Measurements from ENCODE around the gene AUNIP.
A peak's percentile ranks its signal among the peaks of the same experiment; 100 is the strongest.

Gene AUNIP

DNA sequence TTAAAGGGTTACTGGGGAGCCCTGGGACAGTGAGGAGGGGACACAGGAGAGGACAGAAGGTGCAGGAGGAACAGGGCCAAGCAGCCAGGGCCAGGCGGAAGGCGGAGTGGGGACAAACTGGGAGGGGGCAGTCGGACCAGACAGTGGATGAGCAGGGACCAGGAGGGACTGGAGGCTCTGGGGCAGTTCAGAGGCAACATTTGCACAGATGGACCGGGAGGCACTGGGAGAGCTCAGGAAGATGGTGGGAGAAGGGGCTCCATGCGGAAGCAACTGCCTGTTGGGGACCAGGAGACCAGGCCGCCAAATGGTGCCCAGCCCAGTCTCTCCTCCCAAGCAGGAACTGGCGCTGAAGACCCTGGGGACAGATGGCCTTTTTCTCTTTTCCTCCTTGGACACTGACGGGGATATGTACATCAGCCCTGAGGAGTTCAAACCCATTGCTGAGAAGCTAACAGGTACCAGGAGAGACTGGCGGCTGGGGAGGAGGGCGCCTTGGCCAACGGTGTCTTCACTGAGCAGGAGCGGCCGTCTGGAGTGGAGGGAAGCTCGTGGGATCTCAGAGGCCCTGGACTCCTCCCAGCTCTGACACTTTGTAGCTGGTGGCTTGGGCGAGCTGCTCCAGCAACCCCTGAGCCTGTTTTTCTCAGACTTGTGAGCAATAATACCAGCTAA is 58.4 kb downstream of the AUNIP start:
- no peaks in the 10 kb centered on the region for H4K20me1 ChIP-seq (ENCODE audit: insufficient read depth, low read length)
- peak overlapping the region; percentile 55 for H3K4me2 ChIP-seq (ENCODE audit: low read length)
- no peaks in the 10 kb centered on the region for H3K9me2 ChIP-seq (ENCODE audit: low read depth, low read length)
- no peaks in the 10 kb centered on the region for H3K27me3 ChIP-seq (ENCODE audit: insufficient read depth, low read length)
- TF ChIP-seq, protein P1, sequence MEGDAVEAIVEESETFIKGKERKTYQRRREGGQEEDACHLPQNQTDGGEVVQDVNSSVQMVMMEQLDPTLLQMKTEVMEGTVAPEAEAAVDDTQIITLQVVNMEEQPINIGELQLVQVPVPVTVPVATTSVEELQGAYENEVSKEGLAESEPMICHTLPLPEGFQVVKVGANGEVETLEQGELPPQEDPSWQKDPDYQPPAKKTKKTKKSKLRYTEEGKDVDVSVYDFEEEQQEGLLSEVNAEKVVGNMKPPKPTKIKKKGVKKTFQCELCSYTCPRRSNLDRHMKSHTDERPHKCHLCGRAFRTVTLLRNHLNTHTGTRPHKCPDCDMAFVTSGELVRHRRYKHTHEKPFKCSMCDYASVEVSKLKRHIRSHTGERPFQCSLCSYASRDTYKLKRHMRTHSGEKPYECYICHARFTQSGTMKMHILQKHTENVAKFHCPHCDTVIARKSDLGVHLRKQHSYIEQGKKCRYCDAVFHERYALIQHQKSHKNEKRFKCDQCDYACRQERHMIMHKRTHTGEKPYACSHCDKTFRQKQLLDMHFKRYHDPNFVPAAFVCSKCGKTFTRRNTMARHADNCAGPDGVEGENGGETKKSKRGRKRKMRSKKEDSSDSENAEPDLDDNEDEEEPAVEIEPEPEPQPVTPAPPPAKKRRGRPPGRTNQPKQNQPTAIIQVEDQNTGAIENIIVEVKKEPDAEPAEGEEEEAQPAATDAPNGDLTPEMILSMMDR (IDR thresholded peaks at IDR 0.05; ENCODE audit: low read length), result no peak
- no peak for TF ChIP-seq EZH2 (IDR thresholded peaks at IDR 0.05; ENCODE audit: borderline replicate concordance, low read length)
- H3K36me3 ChIP-seq (ENCODE audit: insufficient read depth, low read length), result no peaks in the 10 kb centered on the region
- no peaks in the 10 kb centered on the region for H3K79me2 ChIP-seq (ENCODE audit: insufficient read depth, low read length)
- no peaks in the 10 kb centered on the region for H3K9me3 ChIP-seq (ENCODE audit: low read length)
- H3K9ac ChIP-seq (ENCODE audit: low read length), result peak overlapping the region; percentile 26; the same call in 1 of the 2 replicates
- peak overlapping the region; percentile 61 for H3K4me3 ChIP-seq (ENCODE audit: low read depth, low read length, poor library complexity, severe bottlenecking)
- no peaks in the 10 kb centered on the region for H3F3A ChIP-seq (ENCODE audit: insufficient read depth, low read length)
- H3K4me1 ChIP-seq (ENCODE audit: insufficient read depth, low read length, severe bottlenecking), result peaks cover 34% of the 10 kb centered on the region
- H2AFZ ChIP-seq (ENCODE audit: low read length), result no peak overlapping the region
- no peak overlapping the region for H3K27ac ChIP-seq (ENCODE audit: low read depth, low read length, poor library complexity, severe bottlenecking)

GRCh38 chr1:25799935-25800702 is 59.1 kb downstream of the AUNIP start, which contains the start of gene SELENON:
SELENON (plus strand) TSS chr1:25800193; CDS start chr1:25800231, 38 bp downstream.
- peak within 1 kb of the TSS; percentile 61 for H3K4me3 ChIP-seq (ENCODE audit: low read depth, low read length, poor library complexity, severe bottlenecking)
- H3K4me1 ChIP-seq (ENCODE audit: insufficient read depth, low read length, severe bottlenecking), result peaks cover 34% of the 10 kb centered on the region
- H3K27ac ChIP-seq (ENCODE audit: low read depth, low read length, poor library complexity, severe bottlenecking), result no peak within 1 kb of the TSS
- no peaks in the 10 kb centered on the region for H3F3A ChIP-seq (ENCODE audit: insufficient read depth, low read length)
- no peaks in the 10 kb centered on the region for H3K9me3 ChIP-seq (ENCODE audit: low read length)
- TF ChIP-seq, protein P1 (IDR thresholded peaks at IDR 0.05; ENCODE audit: low read length), result no peak
- TF ChIP-seq EZH2 (IDR thresholded peaks at IDR 0.05; ENCODE audit: borderline replicate concordance, low read length), result no peak
- H3K36me3 ChIP-seq (ENCODE audit: insufficient read depth, low read length), result no peaks in the 10 kb centered on the region
- H3K9me2 ChIP-seq (ENCODE audit: low read depth, low read length), result no peaks in the 10 kb centered on the region
- H3K27me3 ChIP-seq (ENCODE audit: insufficient read depth, low read length), result no peaks in the 10 kb centered on the region
- peak within 1 kb of the TSS; percentile 26; the same call in 1 of the 2 replicates for H3K9ac ChIP-seq (ENCODE audit: low read length)
- H4K20me1 ChIP-seq (ENCODE audit: insufficient read depth, low read length), result no peaks in the 10 kb centered on the region
- no peaks in the 10 kb centered on the region for H3K79me2 ChIP-seq (ENCODE audit: insufficient read depth, low read length)
- peak within 1 kb of the TSS; percentile 55 for H3K4me2 ChIP-seq (ENCODE audit: low read length)
- no peak within 1 kb of the TSS for H2AFZ ChIP-seq (ENCODE audit: low read length)

- H3K4me2 ChIP-seq (ENCODE audit: low read length), result peak overlapping the region; percentile 54
- H3K27me3 ChIP-seq (ENCODE audit: insufficient read depth, low read length), result no peaks in the 10 kb centered on the region
- no peaks in the 10 kb centered on the region for H3K9me2 ChIP-seq (ENCODE audit: low read depth, low read length)
- H3K79me2 ChIP-seq (ENCODE audit: insufficient read depth, low read length), result no peaks in the 10 kb centered on the region
- peak overlapping the region; percentile 49 for H3K4me3 ChIP-seq (ENCODE audit: low read depth, low read length, poor library complexity, severe bottlenecking)
- H3K36me3 ChIP-seq (ENCODE audit: insufficient read depth, low read length), result no peaks in the 10 kb centered on the region
- TF ChIP-seq, protein P1 (IDR thresholded peaks at IDR 0.05; ENCODE audit: low read length), result no peak
- no peak for TF ChIP-seq EZH2 (IDR thresholded peaks at IDR 0.05; ENCODE audit: borderline replicate concordance, low read length)
- peak overlapping the region; percentile 14; the same call in 1 of the 2 replicates for H3K9ac ChIP-seq (ENCODE audit: low read length)
- peaks cover 34% of the 10 kb centered on the region for H3K4me1 ChIP-seq (ENCODE audit: insufficient read depth, low read length, severe bottlenecking)
- no peaks in the 10 kb centered on the region for H3K9me3 ChIP-seq (ENCODE audit: low read length)
- no peaks in the 10 kb centered on the region for H3F3A ChIP-seq (ENCODE audit: insufficient read depth, low read length)
- H2AFZ ChIP-seq (ENCODE audit: low read length), result no peak overlapping the region
- H3K27ac ChIP-seq (ENCODE audit: low read depth, low read length, poor library complexity, severe bottlenecking), result no peak overlapping the region
- H4K20me1 ChIP-seq (ENCODE audit: insufficient read depth, low read length), result no peaks in the 10 kb centered on the region
These were observed 59.8 kb downstream of the AUNIP start for GRCh38 chr1:25799352-25799934.
